OCI-LY1 (cell line): ENCODE results near the gene E4F1.

Experiments
- CTCF ChIP-seq: fragments of 200-600 bp; sonication (generic), shearing (Covaris generic); IDR thresholded peaks from 2 replicates; pipeline ENCODE4 v1.5.1; 2017; ENCODE audit warnings: mild to moderate bottlenecking, antibody characterized with exemption, low read length, moderate library complexity, mixed read lengths
- EZH2 ChIP-seq: fragments of 200-600 bp; sonication (generic), shearing (Covaris generic); IDR thresholded peaks from 2 replicates; pipeline ENCODE4 v1.8.0; 2017; ENCODE audit warnings: borderline replicate concordance, mixed run types, mild to moderate bottlenecking, antibody characterized with exemption, low read length, moderate library complexity, mixed read lengths

- TF ChIP-seq CTCF (no peak), EZH2 (no peak)
Observed at GRCh38 chr16:2253293-2253692, 29.9 kb downstream of the E4F1 start.
